Erythroblast (primary cell): ENCODE results near the gene SLC35F4.

Experiments
- GATA1 ChIP-seq: IDR thresholded peaks from 2 replicates; pipeline ENCODE4 v1.6.1; 2011; ENCODE audit warnings: low read depth, mild to moderate bottlenecking, control low read depth, low read length, moderate library complexity
- POLR2A ChIP-seq: IDR thresholded peaks from 2 replicates; pipeline ENCODE4 v1.6.1; 2011; ENCODE audit warnings: mild to moderate bottlenecking, low read length

- TF ChIP-seq POLR2A: no peak
- no peak for TF ChIP-seq GATA1
Observed at GRCh38 chr14:57574617-57575288, 291.1 kb downstream of the SLC35F4 start.
